ENCODE data around the gene KRT13. TPM values are rescaled to one million over a fixed set of nuclear protein-coding genes. Genes with fewer than 3 reads are reported as not detected.

Gene KRT13
- total RNA-seq, 2 experiments from 2014 or later = not detected

GRCh38 chr17:41483531-41483930 is 21.9 kb downstream of the KRT13 start:
- Mint-ChIP-seq H3K4me3 (no peak overlapping the region), H3K27ac (no peak overlapping the region), H3K4me1 (no peaks in the 10 kb centered on the region), H3K27me3 (peaks cover 5% of the 10 kb centered on the region), H3K36me3 (no peaks in the 10 kb centered on the region), H3K9me3 (no peaks in the 10 kb centered on the region)
- DNase-seq = no peak

GRCh38 chr17:41481036-41481435 is 24.4 kb downstream of the KRT13 start, which contains the start of gene KRT35:
Gene KRT35 (minus strand): TSS chr17:41481151. CDS start chr17:41481097, 54 bp downstream.
- Mint-ChIP-seq H3K4me3 (no peak within 1 kb of the TSS), H3K27me3 (no peaks in the 10 kb centered on the region), H3K36me3 (no peaks in the 10 kb centered on the region), H3K4me1 (no peaks in the 10 kb centered on the region), H3K27ac (no peak within 1 kb of the TSS), H3K9me3 (no peaks in the 10 kb centered on the region)
- DNase-seq = no peak

GRCh38 chr17:41480581-41480980 is 24.8 kb downstream of the KRT13 start:
- Mint-ChIP-seq H3K9me3 (no peaks in the 10 kb centered on the region), H3K4me1 (no peaks in the 10 kb centered on the region), H3K4me3 (no peak overlapping the region), H3K36me3 (no peaks in the 10 kb centered on the region), H3K27me3 (no peaks in the 10 kb centered on the region), H3K27ac (no peak overlapping the region)
- DNase-seq = no peak

GRCh38 chr17:41480136-41480535 is 25.3 kb downstream of the KRT13 start:
- Mint-ChIP-seq H3K27me3 (no peaks in the 10 kb centered on the region), H3K36me3 (no peaks in the 10 kb centered on the region), H3K9me3 (no peaks in the 10 kb centered on the region), H3K4me3 (no peak overlapping the region), H3K27ac (no peak overlapping the region), H3K4me1 (no peaks in the 10 kb centered on the region)
- DNase-seq = no peak

- no peak overlapping the region for H3K4me3 Mint-ChIP-seq
- no peak for DNase-seq
- H3K36me3 Mint-ChIP-seq = no peaks in the 10 kb centered on the region
- no peaks in the 10 kb centered on the region for H3K9me3 Mint-ChIP-seq
- H3K27me3 Mint-ChIP-seq = no peaks in the 10 kb centered on the region
- no peaks in the 10 kb centered on the region for H3K4me1 Mint-ChIP-seq
- H3K27ac Mint-ChIP-seq = no peak overlapping the region
Measured at GRCh38 chr17:41478237-41478636, 27.2 kb downstream of the KRT13 start.

- Mint-ChIP-seq H3K36me3 (no peaks in the 10 kb centered on the region), H3K27me3 (no peaks in the 10 kb centered on the region), H3K4me1 (no peaks in the 10 kb centered on the region), H3K4me3 (no peak overlapping the region), H3K9me3 (peaks cover 2% of the 10 kb centered on the region), H3K27ac (no peak overlapping the region)
- no peak for DNase-seq
Measured at GRCh38 chr17:41476866-41477815, 28.3 kb downstream of the KRT13 start.

- peaks cover 6% of the 10 kb centered on the region for H3K9me3 Mint-ChIP-seq
- H3K27ac Mint-ChIP-seq = no peak overlapping the region
- no peak for DNase-seq
- H3K36me3 Mint-ChIP-seq = no peaks in the 10 kb centered on the region
- H3K27me3 Mint-ChIP-seq = no peaks in the 10 kb centered on the region
- H3K4me3 Mint-ChIP-seq = no peak overlapping the region
- no peaks in the 10 kb centered on the region for H3K4me1 Mint-ChIP-seq
Measured at GRCh38 chr17:41475421-41475820, 30.0 kb downstream of the KRT13 start.

GRCh38 chr17:41474863-41475262 is 30.5 kb downstream of the KRT13 start:
- no peak overlapping the region for H3K4me3 Mint-ChIP-seq
- DNase-seq = no peak
- peaks cover 6% of the 10 kb centered on the region for H3K9me3 Mint-ChIP-seq
- no peaks in the 10 kb centered on the region for H3K36me3 Mint-ChIP-seq
- no peaks in the 10 kb centered on the region for H3K4me1 Mint-ChIP-seq
- H3K27ac Mint-ChIP-seq = no peak overlapping the region
- no peaks in the 10 kb centered on the region for H3K27me3 Mint-ChIP-seq

- Mint-ChIP-seq H3K4me1 (no peaks in the 10 kb centered on the region), H3K4me3 (no peak overlapping the region), H3K27ac (no peak overlapping the region), H3K36me3 (no peaks in the 10 kb centered on the region), H3K27me3 (no peaks in the 10 kb centered on the region), H3K9me3 (peaks cover 6% of the 10 kb centered on the region)
- no peak for DNase-seq
Measured at GRCh38 chr17:41468346-41468745, 37.1 kb downstream of the KRT13 start.

GRCh38 chr17:41467561-41467960 is 37.9 kb downstream of the KRT13 start:
- Mint-ChIP-seq H3K9me3 (peaks cover 5% of the 10 kb centered on the region), H3K4me1 (no peaks in the 10 kb centered on the region), H3K27ac (no peak overlapping the region), H3K4me3 (no peak overlapping the region), H3K36me3 (no peaks in the 10 kb centered on the region), H3K27me3 (no peaks in the 10 kb centered on the region)
- DNase-seq = no peak

- Mint-ChIP-seq H3K4me3 (no peak within 1 kb of the TSS), H3K27me3 (no peaks in the 10 kb centered on the region), H3K36me3 (no peaks in the 10 kb centered on the region), H3K27ac (no peak within 1 kb of the TSS), H3K4me1 (no peaks in the 10 kb centered on the region), H3K9me3 (peaks cover 5% of the 10 kb centered on the region)
- no peak for DNase-seq
Measured at GRCh38 chr17:41466988-41467387, 38.4 kb downstream of the KRT13 start, which contains the start of gene KRT32. Gene KRT32 (minus strand): TSS chr17:41467386. CDS start chr17:41467325, 61 bp downstream.

GRCh38 chr17:41464682-41465081 is 40.7 kb downstream of the KRT13 start:
- Mint-ChIP-seq H3K9me3 (no peaks in the 10 kb centered on the region), H3K4me1 (no peaks in the 10 kb centered on the region), H3K27ac (no peak overlapping the region), H3K36me3 (no peaks in the 10 kb centered on the region), H3K27me3 (no peaks in the 10 kb centered on the region), H3K4me3 (no peak overlapping the region)
- no peak for DNase-seq

- Mint-ChIP-seq H3K4me3 (no peak overlapping the region), H3K4me1 (no peaks in the 10 kb centered on the region), H3K27ac (no peak overlapping the region), H3K9me3 (no peaks in the 10 kb centered on the region), H3K36me3 (no peaks in the 10 kb centered on the region), H3K27me3 (no peaks in the 10 kb centered on the region)
- DNase-seq = no peak
Measured at GRCh38 chr17:41464173-41464572, 41.2 kb downstream of the KRT13 start.

- H3K27me3 Mint-ChIP-seq = no peaks in the 10 kb centered on the region
- no peaks in the 10 kb centered on the region for H3K36me3 Mint-ChIP-seq
- no peaks in the 10 kb centered on the region for H3K4me1 Mint-ChIP-seq
- no peaks in the 10 kb centered on the region for H3K9me3 Mint-ChIP-seq
- no peak for DNase-seq
- no peak overlapping the region for H3K27ac Mint-ChIP-seq
- no peak overlapping the region for H3K4me3 Mint-ChIP-seq
Measured at GRCh38 chr17:41463746-41464145, 41.7 kb downstream of the KRT13 start.

GRCh38 chr17:41462705-41463104 is 42.7 kb downstream of the KRT13 start:
- Mint-ChIP-seq H3K27me3 (no peaks in the 10 kb centered on the region), H3K4me1 (no peaks in the 10 kb centered on the region), H3K4me3 (no peak overlapping the region), H3K36me3 (no peaks in the 10 kb centered on the region), H3K9me3 (no peaks in the 10 kb centered on the region), H3K27ac (no peak overlapping the region)
- DNase-seq = no peak

GRCh38 chr17:41457676-41458075 is 47.7 kb downstream of the KRT13 start:
- DNase-seq = no peak
- Mint-ChIP-seq H3K36me3 (no peaks in the 10 kb centered on the region), H3K4me1 (no peaks in the 10 kb centered on the region), H3K27me3 (no peaks in the 10 kb centered on the region), H3K27ac (no peak overlapping the region), H3K9me3 (no peaks in the 10 kb centered on the region), H3K4me3 (no peak overlapping the region)
